ENCODE data around the gene TMUB1. TPM values are rescaled to one million over a fixed set of nuclear protein-coding genes. Genes with fewer than 3 reads are reported as not detected.
A peak's percentile ranks its signal among the peaks of the same experiment; 100 is the strongest.

The TMUB1 gene
- total and polyA plus RNA-seq, 9 donors: 19.0 to 51.2 (median 33.5) TPM

- no peaks in the 10 kb centered on the region for H3K27me3 ChIP-seq (ENCODE audit: control insufficient read depth, insufficient read depth, low read length)
- peaks cover 86% of the 10 kb centered on the region for H3K4me1 ChIP-seq (ENCODE audit: control insufficient read depth, insufficient read depth, low read length)
- no peaks in the 10 kb centered on the region for H3K9me3 ChIP-seq (replicated peaks; ENCODE audit: control insufficient read depth, low read depth, low read length)
- no peak for DNase-seq
- H3K27ac ChIP-seq (ENCODE audit: low read length): no peak overlapping the region
- peaks cover 72% of the 10 kb centered on the region for H3K36me3 ChIP-seq (ENCODE audit: control insufficient read depth, insufficient read depth, low read length)
- WGBS (ENCODE audit: insufficient coverage): 65% methylated on average over 3 of the region's 8 CpGs
- no peak overlapping the region for H3K4me3 ChIP-seq (ENCODE audit: low read length)
Measured at GRCh38 chr7:151128716-151129115, 45.4 kb upstream of the TMUB1 start.

- no peak for DNase-seq
- WGBS (ENCODE audit: insufficient coverage): no CpG with 5 or more reads among the region's 14 CpGs
- peaks cover 86% of the 10 kb centered on the region for H3K4me1 ChIP-seq (ENCODE audit: control insufficient read depth, insufficient read depth, low read length)
- H3K4me3 ChIP-seq (ENCODE audit: low read length): no peak overlapping the region
- no peaks in the 10 kb centered on the region for H3K9me3 ChIP-seq (replicated peaks; ENCODE audit: control insufficient read depth, low read depth, low read length)
- no peak overlapping the region for H3K27ac ChIP-seq (ENCODE audit: low read length)
- H3K27me3 ChIP-seq (ENCODE audit: control insufficient read depth, insufficient read depth, low read length): no peaks in the 10 kb centered on the region
- peaks cover 74% of the 10 kb centered on the region for H3K36me3 ChIP-seq (ENCODE audit: control insufficient read depth, insufficient read depth, low read length)
Measured at GRCh38 chr7:151128144-151128543, 44.9 kb upstream of the TMUB1 start.

GRCh38 chr7:151126491-151127137, 43.3 kb upstream of the TMUB1 start:
- H3K27me3 ChIP-seq (ENCODE audit: control insufficient read depth, insufficient read depth, low read length): no peaks in the 10 kb centered on the region
- no peak for DNase-seq
- 35% methylated on average over 5 of the region's 19 CpGs for WGBS (ENCODE audit: insufficient coverage)
- H3K4me1 ChIP-seq (ENCODE audit: control insufficient read depth, insufficient read depth, low read length): peaks cover 70% of the 10 kb centered on the region
- peaks cover 72% of the 10 kb centered on the region for H3K36me3 ChIP-seq (ENCODE audit: control insufficient read depth, insufficient read depth, low read length)
- H3K9me3 ChIP-seq (replicated peaks; ENCODE audit: control insufficient read depth, low read depth, low read length): no peaks in the 10 kb centered on the region
- H3K27ac ChIP-seq (ENCODE audit: low read length): no peak overlapping the region
- no peak overlapping the region for H3K4me3 ChIP-seq (ENCODE audit: low read length)

GRCh38 chr7:151125846-151126481, 42.7 kb upstream of the TMUB1 start:
- 10% methylated on average over 30 of the region's 58 CpGs for WGBS (ENCODE audit: insufficient coverage)
- DNase-seq: peak; percentile 57
- peaks cover 73% of the 10 kb centered on the region for H3K36me3 ChIP-seq (ENCODE audit: control insufficient read depth, insufficient read depth, low read length)
- H3K27ac ChIP-seq (ENCODE audit: low read length): peak overlapping the region; percentile 59
- H3K4me1 ChIP-seq (ENCODE audit: control insufficient read depth, insufficient read depth, low read length): peaks cover 64% of the 10 kb centered on the region
- H3K9me3 ChIP-seq (replicated peaks; ENCODE audit: control insufficient read depth, low read depth, low read length): no peaks in the 10 kb centered on the region
- H3K27me3 ChIP-seq (ENCODE audit: control insufficient read depth, insufficient read depth, low read length): no peaks in the 10 kb centered on the region
- peak overlapping the region; percentile 47 for H3K4me3 ChIP-seq (ENCODE audit: low read length)

GRCh38 chr7:151125470-151125845, 42.2 kb upstream of the TMUB1 start:
- H3K4me1 ChIP-seq (ENCODE audit: control insufficient read depth, insufficient read depth, low read length): peaks cover 59% of the 10 kb centered on the region
- H3K36me3 ChIP-seq (ENCODE audit: control insufficient read depth, insufficient read depth, low read length): peaks cover 73% of the 10 kb centered on the region
- H3K4me3 ChIP-seq (ENCODE audit: low read length): peak overlapping the region; percentile 47
- no peaks in the 10 kb centered on the region for H3K9me3 ChIP-seq (replicated peaks; ENCODE audit: control insufficient read depth, low read depth, low read length)
- peak; percentile 64 for DNase-seq
- H3K27me3 ChIP-seq (ENCODE audit: control insufficient read depth, insufficient read depth, low read length): no peaks in the 10 kb centered on the region
- 11% methylated on average over 22 of the region's 22 CpGs for WGBS (ENCODE audit: insufficient coverage)
- H3K27ac ChIP-seq (ENCODE audit: low read length): peak overlapping the region; percentile 42

- peaks cover 73% of the 10 kb centered on the region for H3K36me3 ChIP-seq (ENCODE audit: control insufficient read depth, insufficient read depth, low read length)
- no peak overlapping the region for H3K4me3 ChIP-seq (ENCODE audit: low read length)
- peaks cover 54% of the 10 kb centered on the region for H3K4me1 ChIP-seq (ENCODE audit: control insufficient read depth, insufficient read depth, low read length)
- no peak overlapping the region for H3K27ac ChIP-seq (ENCODE audit: low read length)
- no peaks in the 10 kb centered on the region for H3K9me3 ChIP-seq (replicated peaks; ENCODE audit: control insufficient read depth, low read depth, low read length)
- 0% methylated on average over 1 of the region's 14 CpGs for WGBS (ENCODE audit: insufficient coverage)
- H3K27me3 ChIP-seq (ENCODE audit: control insufficient read depth, insufficient read depth, low read length): no peaks in the 10 kb centered on the region
- no peak for DNase-seq
Measured at GRCh38 chr7:151124899-151125399, 41.7 kb upstream of the TMUB1 start.

GRCh38 chr7:151124481-151124880, 41.2 kb upstream of the TMUB1 start:
- H3K9me3 ChIP-seq (replicated peaks; ENCODE audit: control insufficient read depth, low read depth, low read length): no peaks in the 10 kb centered on the region
- 86% methylated on average over 6 of the region's 7 CpGs for WGBS (ENCODE audit: insufficient coverage)
- no peaks in the 10 kb centered on the region for H3K27me3 ChIP-seq (ENCODE audit: control insufficient read depth, insufficient read depth, low read length)
- H3K36me3 ChIP-seq (ENCODE audit: control insufficient read depth, insufficient read depth, low read length): peaks cover 73% of the 10 kb centered on the region
- H3K27ac ChIP-seq (ENCODE audit: low read length): no peak overlapping the region
- H3K4me3 ChIP-seq (ENCODE audit: low read length): no peak overlapping the region
- peaks cover 49% of the 10 kb centered on the region for H3K4me1 ChIP-seq (ENCODE audit: control insufficient read depth, insufficient read depth, low read length)
- DNase-seq: no peak

- peaks cover 72% of the 10 kb centered on the region for H3K36me3 ChIP-seq (ENCODE audit: control insufficient read depth, insufficient read depth, low read length)
- no peaks in the 10 kb centered on the region for H3K9me3 ChIP-seq (replicated peaks; ENCODE audit: control insufficient read depth, low read depth, low read length)
- no peak overlapping the region for H3K27ac ChIP-seq (ENCODE audit: low read length)
- peak; percentile 86 for DNase-seq
- H3K4me3 ChIP-seq (ENCODE audit: low read length): no peak overlapping the region
- 45% methylated on average over 11 of the region's 24 CpGs for WGBS (ENCODE audit: insufficient coverage)
- H3K27me3 ChIP-seq (ENCODE audit: control insufficient read depth, insufficient read depth, low read length): no peaks in the 10 kb centered on the region
- peaks cover 44% of the 10 kb centered on the region for H3K4me1 ChIP-seq (ENCODE audit: control insufficient read depth, insufficient read depth, low read length)
Measured at GRCh38 chr7:151123822-151124464, 40.6 kb upstream of the TMUB1 start.

- Histone ChIP-seq H3K4me1 (ENCODE audit: control insufficient read depth, insufficient read depth, low read length) (peaks cover 37% of the 10 kb centered on the region), H3K27ac (ENCODE audit: low read length) (no peak overlapping the region), H3K9me3 (replicated peaks; ENCODE audit: control insufficient read depth, low read depth, low read length) (no peaks in the 10 kb centered on the region), H3K4me3 (ENCODE audit: low read length) (no peak overlapping the region), H3K27me3 (ENCODE audit: control insufficient read depth, insufficient read depth, low read length) (no peaks in the 10 kb centered on the region), H3K36me3 (ENCODE audit: control insufficient read depth, insufficient read depth, low read length) (peaks cover 72% of the 10 kb centered on the region)
- WGBS (ENCODE audit: insufficient coverage): 82% methylated on average over 39 of the region's 50 CpGs
- DNase-seq: no peak
Measured at GRCh38 chr7:151123158-151123821, 40.0 kb upstream of the TMUB1 start.

GRCh38 chr7:151122796-151123157, 39.5 kb upstream of the TMUB1 start:
- peaks cover 72% of the 10 kb centered on the region for H3K36me3 ChIP-seq (ENCODE audit: control insufficient read depth, insufficient read depth, low read length)
- H3K9me3 ChIP-seq (replicated peaks; ENCODE audit: control insufficient read depth, low read depth, low read length): no peaks in the 10 kb centered on the region
- no peak overlapping the region for H3K27ac ChIP-seq (ENCODE audit: low read length)
- WGBS (ENCODE audit: insufficient coverage): 64% methylated on average over 22 of the region's 29 CpGs
- DNase-seq: no peak
- H3K4me1 ChIP-seq (ENCODE audit: control insufficient read depth, insufficient read depth, low read length): peaks cover 32% of the 10 kb centered on the region
- no peaks in the 10 kb centered on the region for H3K27me3 ChIP-seq (ENCODE audit: control insufficient read depth, insufficient read depth, low read length)
- no peak overlapping the region for H3K4me3 ChIP-seq (ENCODE audit: low read length)

All from muscle of leg (tissue), 11 donors.